ENCODE data around the gene IGFBP4. TPM values are rescaled to one million over a fixed set of nuclear protein-coding genes. Genes with fewer than 3 reads are reported as not detected.

The IGFBP4 gene
- total and polyA plus RNA-seq, 10 of the 15 experiments (the other 5 are each of a cell fraction or from before 2014, with no cell fraction given), result 2.4 to 22.3 (median 6.6) TPM

GRCh38 chr17:40466298-40466971, 23.2 kb downstream of the IGFBP4 start:
- TF ChIP-seq RAD51 (IDR thresholded peaks at IDR 0.05) (no peak), BRCA1 (IDR thresholded peaks at IDR 0.05; ENCODE audit: low read depth, low read length) (no peak), CHD2 (IDR thresholded peaks at IDR 0.05; ENCODE audit: borderline replicate concordance, low read depth, low read length) (no peak), CEBPZ (IDR thresholded peaks at IDR 0.05; ENCODE audit: low read depth, low read length) (no peak), BCLAF1 (IDR thresholded peaks at IDR 0.05) (no peak), IRF4 (IDR thresholded peaks at IDR 0.05; ENCODE audit: low read depth, low read length) (no peak)
- TF ChIP-seq, protein P1, sequence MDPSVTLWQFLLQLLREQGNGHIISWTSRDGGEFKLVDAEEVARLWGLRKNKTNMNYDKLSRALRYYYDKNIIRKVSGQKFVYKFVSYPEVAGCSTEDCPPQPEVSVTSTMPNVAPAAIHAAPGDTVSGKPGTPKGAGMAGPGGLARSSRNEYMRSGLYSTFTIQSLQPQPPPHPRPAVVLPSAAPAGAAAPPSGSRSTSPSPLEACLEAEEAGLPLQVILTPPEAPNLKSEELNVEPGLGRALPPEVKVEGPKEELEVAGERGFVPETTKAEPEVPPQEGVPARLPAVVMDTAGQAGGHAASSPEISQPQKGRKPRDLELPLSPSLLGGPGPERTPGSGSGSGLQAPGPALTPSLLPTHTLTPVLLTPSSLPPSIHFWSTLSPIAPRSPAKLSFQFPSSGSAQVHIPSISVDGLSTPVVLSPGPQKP (IDR thresholded peaks at IDR 0.05; ENCODE audit: low read depth, low read length), result no peak
- TF ChIP-seq, protein P2, sequence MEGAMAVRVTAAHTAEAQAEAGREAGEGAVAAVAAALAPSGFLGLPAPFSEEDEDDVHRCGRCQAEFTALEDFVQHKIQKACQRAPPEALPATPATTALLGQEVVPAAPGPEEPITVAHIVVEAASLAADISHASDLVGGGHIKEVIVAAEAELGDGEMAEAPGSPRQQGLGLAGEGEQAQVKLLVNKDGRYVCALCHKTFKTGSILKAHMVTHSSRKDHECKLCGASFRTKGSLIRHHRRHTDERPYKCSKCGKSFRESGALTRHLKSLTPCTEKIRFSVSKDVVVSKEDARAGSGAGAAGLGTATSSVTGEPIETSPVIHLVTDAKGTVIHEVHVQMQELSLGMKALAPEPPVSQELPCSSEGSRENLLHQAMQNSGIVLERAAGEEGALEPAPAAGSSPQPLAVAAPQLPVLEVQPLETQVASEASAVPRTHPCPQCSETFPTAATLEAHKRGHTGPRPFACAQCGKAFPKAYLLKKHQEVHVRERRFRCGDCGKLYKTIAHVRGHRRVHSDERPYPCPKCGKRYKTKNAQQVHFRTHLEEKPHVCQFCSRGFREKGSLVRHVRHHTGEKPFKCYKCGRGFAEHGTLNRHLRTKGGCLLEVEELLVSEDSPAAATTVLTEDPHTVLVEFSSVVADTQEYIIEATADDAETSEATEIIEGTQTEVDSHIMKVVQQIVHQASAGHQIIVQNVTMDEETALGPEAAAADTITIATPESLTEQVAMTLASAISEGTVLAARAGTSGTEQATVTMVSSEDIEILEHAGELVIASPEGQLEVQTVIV (IDR thresholded peaks at IDR 0.05; ENCODE audit: borderline replicate concordance, partially characterized antibody), result no peak
- Histone ChIP-seq H3K9me3 (replicated peaks; ENCODE audit: control insufficient read depth, insufficient read depth, low read length) (no peaks in the 10 kb centered on the region), H3K36me3 (ENCODE audit: control insufficient read depth in 2 of 2, insufficient read depth in 2 of 2, low read length in 1 of 2) (no peaks in the 10 kb centered on the region), H3K27ac (ENCODE audit: control insufficient read depth, insufficient read depth) (no peak overlapping the region), H2AFZ (ENCODE audit: control insufficient read depth, low read depth, low read length) (no peak overlapping the region), H3K4me2 (ENCODE audit: control insufficient read depth, insufficient read depth) (no peak overlapping the region), H4K20me1 (ENCODE audit: control insufficient read depth, insufficient read depth) (no peaks in the 10 kb centered on the region), H3K27me3 (replicated peaks in 1 of 2; ENCODE audit: control insufficient read depth in 2 of 2, insufficient read depth in 2 of 2, low read length in 1 of 2) (no peaks in the 10 kb centered on the region; a peak in 1 of 4 replicates), H3K9ac (ENCODE audit: control insufficient read depth, insufficient read depth, low read length) (no peak overlapping the region), H3K79me2 (ENCODE audit: control insufficient read depth, insufficient read depth, low read length) (no peaks in the 10 kb centered on the region), H3K4me1 (ENCODE audit: control insufficient read depth, insufficient read depth, low read length) (no peaks in the 10 kb centered on the region), H3K4me3 (no peak overlapping the region)
- FAIRE-seq, result no peak
- ChIA-PET POLR2A (no interaction called here), CTCF (interaction anchor here (1.6 to 2.1 kb wide), 3 partner anchors 9 to 66 kb away, joined by 5 to 8 read pairs (median 6); no protein-coding TSS in a partner anchor), SMC1A (ENCODE audit: uncharacterized antibody, unreplicated experiment) (interaction anchor here (0.7 kb wide), 1 partner anchor 14 kb away, joined by 4 read pairs; no protein-coding TSS in a partner anchor), RAD21 (ENCODE audit: unreplicated experiment) (no interaction called here)
- in situ Hi-C loops (cut with MboI), result no loop called here
- intact Hi-C loops (cut with micrococcal nuclease; ENCODE audit: unreplicated experiment), result no loop called here
- DNase-seq (ENCODE audit: low read depth, low spot score), result no peak
- ATAC-seq, result no peak
- 48% methylated on average over 11 of the region's 11 CpGs for WGBS (ENCODE audit: insufficient coverage, insufficient replicate concordance, low lambda C conversion rate, missing lambda C conversion rate)
- BruUV-seq (replicated peaks), result no TSS peak
